Measurements from ENCODE around the gene TRIM24. TPM values are rescaled to one million over a fixed set of nuclear protein-coding genes. Genes with fewer than 3 reads are reported as not detected.

TRIM24 gene
- total and polyA plus RNA-seq, 2 of the 13 experiments (the other 11 are each of a cell fraction or from before 2014, with no cell fraction given) = 100 to 106 TPM

GRCh38 chr7:138565451-138566114, 105.5 kb downstream of the TRIM24 start (continued):
- TF ChIP-seq ZBTB37 (CRISPR knock-in tag; IDR thresholded peaks at IDR 0.05) = peak; percentile 62; the same call in 1 of the 2 replicates
- no peak for TF ChIP-seq ZBTB26 (CRISPR knock-in tag; IDR thresholded peaks at IDR 0.05; ENCODE audit: borderline replicate concordance)
- TF ChIP-seq AGO1 (IDR thresholded peaks at IDR 0.05; ENCODE audit: low read depth, low read length, poor library complexity, severe bottlenecking) = no peak
- TF ChIP-seq ZNF510 (CRISPR knock-in tag; IDR thresholded peaks at IDR 0.05; ENCODE audit: low read depth) = no peak
- TF ChIP-seq ZNF660 (CRISPR knock-in tag; IDR thresholded peaks at IDR 0.05; ENCODE audit: borderline replicate concordance, low read depth) = no peak
- TF ChIP-seq ZNF777 (CRISPR knock-in tag; IDR thresholded peaks at IDR 0.05) = no peak
- TF ChIP-seq YEATS4 (CRISPR knock-in tag; IDR thresholded peaks at IDR 0.05; ENCODE audit: borderline replicate concordance) = no peak
- peak; percentile 66; the same call in 1 of the 2 replicates for TF ChIP-seq FOXJ3 (CRISPR knock-in tag; IDR thresholded peaks at IDR 0.05; ENCODE audit: borderline replicate concordance)
- TF ChIP-seq, protein P1, sequence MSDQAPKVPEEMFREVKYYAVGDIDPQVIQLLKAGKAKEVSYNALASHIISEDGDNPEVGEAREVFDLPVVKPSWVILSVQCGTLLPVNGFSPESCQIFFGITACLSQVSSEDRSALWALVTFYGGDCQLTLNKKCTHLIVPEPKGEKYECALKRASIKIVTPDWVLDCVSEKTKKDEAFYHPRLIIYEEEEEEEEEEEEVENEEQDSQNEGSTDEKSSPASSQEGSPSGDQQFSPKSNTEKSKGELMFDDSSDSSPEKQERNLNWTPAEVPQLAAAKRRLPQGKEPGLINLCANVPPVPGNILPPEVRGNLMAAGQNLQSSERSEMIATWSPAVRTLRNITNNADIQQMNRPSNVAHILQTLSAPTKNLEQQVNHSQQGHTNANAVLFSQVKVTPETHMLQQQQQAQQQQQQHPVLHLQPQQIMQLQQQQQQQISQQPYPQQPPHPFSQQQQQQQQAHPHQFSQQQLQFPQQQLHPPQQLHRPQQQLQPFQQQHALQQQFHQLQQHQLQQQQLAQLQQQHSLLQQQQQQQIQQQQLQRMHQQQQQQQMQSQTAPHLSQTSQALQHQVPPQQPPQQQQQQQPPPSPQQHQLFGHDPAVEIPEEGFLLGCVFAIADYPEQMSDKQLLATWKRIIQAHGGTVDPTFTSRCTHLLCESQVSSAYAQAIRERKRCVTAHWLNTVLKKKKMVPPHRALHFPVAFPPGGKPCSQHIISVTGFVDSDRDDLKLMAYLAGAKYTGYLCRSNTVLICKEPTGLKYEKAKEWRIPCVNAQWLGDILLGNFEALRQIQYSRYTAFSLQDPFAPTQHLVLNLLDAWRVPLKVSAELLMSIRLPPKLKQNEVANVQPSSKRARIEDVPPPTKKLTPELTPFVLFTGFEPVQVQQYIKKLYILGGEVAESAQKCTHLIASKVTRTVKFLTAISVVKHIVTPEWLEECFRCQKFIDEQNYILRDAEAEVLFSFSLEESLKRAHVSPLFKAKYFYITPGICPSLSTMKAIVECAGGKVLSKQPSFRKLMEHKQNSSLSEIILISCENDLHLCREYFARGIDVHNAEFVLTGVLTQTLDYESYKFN (CRISPR knock-in tag; conservative IDR thresholded peaks at IDR 0.05) = peak; percentile 91
- TF ChIP-seq, protein P2, sequence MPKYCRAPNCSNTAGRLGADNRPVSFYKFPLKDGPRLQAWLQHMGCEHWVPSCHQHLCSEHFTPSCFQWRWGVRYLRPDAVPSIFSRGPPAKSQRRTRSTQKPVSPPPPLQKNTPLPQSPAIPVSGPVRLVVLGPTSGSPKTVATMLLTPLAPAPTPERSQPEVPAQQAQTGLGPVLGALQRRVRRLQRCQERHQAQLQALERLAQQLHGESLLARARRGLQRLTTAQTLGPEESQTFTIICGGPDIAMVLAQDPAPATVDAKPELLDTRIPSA (CRISPR knock-in tag; IDR thresholded peaks at IDR 0.05; ENCODE audit: borderline replicate concordance) = no peak
- TF ChIP-seq ELF3 (CRISPR knock-in tag; IDR thresholded peaks at IDR 0.05) = peak; percentile 94
- no peak for TF ChIP-seq ZNF83 (CRISPR knock-in tag; IDR thresholded peaks at IDR 0.05; ENCODE audit: borderline replicate concordance)
- TF ChIP-seq, protein P3, sequence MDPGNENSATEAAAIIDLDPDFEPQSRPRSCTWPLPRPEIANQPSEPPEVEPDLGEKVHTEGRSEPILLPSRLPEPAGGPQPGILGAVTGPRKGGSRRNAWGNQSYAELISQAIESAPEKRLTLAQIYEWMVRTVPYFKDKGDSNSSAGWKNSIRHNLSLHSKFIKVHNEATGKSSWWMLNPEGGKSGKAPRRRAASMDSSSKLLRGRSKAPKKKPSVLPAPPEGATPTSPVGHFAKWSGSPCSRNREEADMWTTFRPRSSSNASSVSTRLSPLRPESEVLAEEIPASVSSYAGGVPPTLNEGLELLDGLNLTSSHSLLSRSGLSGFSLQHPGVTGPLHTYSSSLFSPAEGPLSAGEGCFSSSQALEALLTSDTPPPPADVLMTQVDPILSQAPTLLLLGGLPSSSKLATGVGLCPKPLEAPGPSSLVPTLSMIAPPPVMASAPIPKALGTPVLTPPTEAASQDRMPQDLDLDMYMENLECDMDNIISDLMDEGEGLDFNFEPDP (CRISPR knock-in tag; conservative IDR thresholded peaks at IDR 0.05) = no peak
- TF ChIP-seq PHF20 (CRISPR knock-in tag; IDR thresholded peaks at IDR 0.05) = no peak
- TF ChIP-seq ZFY (CRISPR knock-in tag; IDR thresholded peaks at IDR 0.05) = peak; percentile 61
- TF ChIP-seq ZNF329 (CRISPR knock-in tag; IDR thresholded peaks at IDR 0.05; ENCODE audit: low read depth) = no peak; the same call in 1 of the 2 replicates
